Measurements from ENCODE around the gene PLEKHH3. TPM values are rescaled to one million over a fixed set of nuclear protein-coding genes. Genes with fewer than 3 reads are reported as not detected.
"Not testable (repeated sequence)": the region's sequence is repeated elsewhere in the genome, so short reads cannot be mapped to it uniquely, and the experiment has no call there.

The PLEKHH3 gene
- polyA plus RNA-seq, 1 of the 3 experiments (the other 2 are of a cell fraction): 12.8 TPM

DNA sequence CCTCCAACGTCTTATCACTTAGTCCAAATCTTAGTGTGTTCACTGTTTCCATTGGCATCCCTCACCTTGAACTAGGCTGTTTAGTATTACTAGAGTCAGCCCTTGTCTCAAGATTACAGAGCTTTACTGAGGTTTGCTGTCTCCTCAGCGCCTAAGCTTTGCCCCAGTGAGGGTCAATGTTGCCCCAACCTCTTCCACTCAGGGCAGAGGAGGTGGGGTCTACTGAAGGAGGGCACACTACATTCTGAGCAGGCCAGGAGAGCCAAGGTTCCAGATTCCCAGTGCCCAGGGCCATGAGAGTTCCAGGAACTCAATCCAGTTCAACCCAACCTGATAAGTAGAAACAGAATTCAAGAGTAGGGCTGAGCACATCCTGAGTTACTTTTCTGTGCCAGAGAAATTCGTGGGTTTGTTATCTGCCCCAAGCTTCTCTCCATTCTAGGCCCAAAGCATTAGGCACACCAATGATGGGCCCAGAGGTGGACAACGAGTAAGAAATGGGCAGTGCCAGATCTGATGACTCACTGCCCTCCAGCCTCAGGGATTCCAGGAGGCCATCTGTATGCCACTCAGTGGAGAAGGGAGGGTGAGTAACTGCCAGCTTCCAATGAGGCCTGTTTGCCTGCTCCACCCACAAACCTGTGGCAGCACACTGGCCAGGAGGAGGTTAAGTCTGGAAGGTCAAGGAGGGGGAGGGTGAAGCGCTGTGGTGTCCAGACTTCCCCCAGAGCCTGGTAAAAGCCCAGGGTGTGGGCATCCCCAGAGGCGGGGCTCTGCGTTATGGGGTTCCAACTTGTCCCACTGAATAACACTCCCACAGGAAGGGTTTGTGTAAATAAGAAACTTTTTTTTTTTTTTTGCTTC, 9.5 kb downstream of the PLEKHH3 start (continued):
- no peak for TF ChIP-seq NRF1 (IDR thresholded peaks at IDR 0.05; ENCODE audit: low read depth, low read length)
- peak; percentile 44; the same call in 1 of the 2 replicates for TF ChIP-seq GATA2 (CRISPR knock-in tag; IDR thresholded peaks at IDR 0.05)
- TF ChIP-seq NFIC (IDR thresholded peaks at IDR 0.05; ENCODE audit: borderline replicate concordance): 0 out of 2 replicates have a peak, but pooled peaks have one; percentile 41
- TF ChIP-seq ELF1 (IDR thresholded peaks at IDR 0.05): no peak
- peak; percentile 50; the same call in 1 of the 2 replicates for TF ChIP-seq POLR2AphosphoS5 (IDR thresholded peaks at IDR 0.05; ENCODE audit: low read depth, low read length)
- TF ChIP-seq RXRA (IDR thresholded peaks at IDR 0.05; ENCODE audit: borderline replicate concordance, low read depth): no peak
- TF ChIP-seq FOXM1 (IDR thresholded peaks at IDR 0.05; ENCODE audit: low read depth): no peak
- TF ChIP-seq, protein P1, sequence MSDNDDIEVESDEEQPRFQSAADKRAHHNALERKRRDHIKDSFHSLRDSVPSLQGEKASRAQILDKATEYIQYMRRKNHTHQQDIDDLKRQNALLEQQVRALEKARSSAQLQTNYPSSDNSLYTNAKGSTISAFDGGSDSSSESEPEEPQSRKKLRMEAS (IDR thresholded peaks at IDR 0.05; ENCODE audit: low read depth): peak; percentile 14; the same call in 1 of the 2 replicates
- TF ChIP-seq MEF2A (IDR thresholded peaks at IDR 0.05; ENCODE audit: borderline replicate concordance, low read depth): no peak
- TF ChIP-seq CHD2 (IDR thresholded peaks at IDR 0.05; ENCODE audit: low read length, partially characterized antibody): peak; percentile 15
- peak; percentile 39; the same call in 1 of the 2 replicates for TF ChIP-seq FOXJ3 (CRISPR knock-in tag; IDR thresholded peaks at IDR 0.05)

DNA sequence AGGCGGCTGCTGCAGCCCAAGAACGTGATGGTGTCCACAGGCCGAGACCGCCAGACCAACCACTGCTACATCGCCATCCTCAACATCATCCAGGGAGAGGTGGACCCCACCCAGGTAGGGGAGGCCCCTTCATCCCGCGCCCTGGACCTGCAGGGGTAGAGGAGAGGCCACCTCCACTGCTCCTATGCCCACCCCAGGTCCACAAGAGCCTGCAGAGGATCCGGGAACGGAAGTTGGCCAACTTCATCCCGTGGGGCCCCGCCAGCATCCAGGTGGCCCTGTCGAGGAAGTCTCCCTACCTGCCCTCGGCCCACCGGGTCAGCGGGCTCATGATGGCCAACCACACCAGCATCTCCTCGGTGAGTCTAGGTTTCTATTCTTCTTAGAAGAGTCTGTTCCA, 10.7 kb downstream of the PLEKHH3 start:
- H3K27ac ChIP-seq (ENCODE audit: low read depth in 2 of 2, low read length in 1 of 2): peak overlapping the region in 1 of 2 experiments; percentile 93; a peak in 1 of 4 replicates
- not testable (repeated sequence) for H2AFZ ChIP-seq (ENCODE audit: low read depth); H4K20me1 ChIP-seq (ENCODE audit: insufficient read depth); H3K4me2 ChIP-seq; H3K9me2 ChIP-seq; H3K4me3 ChIP-seq (ENCODE audit: low read depth in 2 of 2, low read length in 1 of 2); H3K9me3 ChIP-seq; DNase-seq; H3K9ac ChIP-seq; H3K27me3 ChIP-seq (ENCODE audit: insufficient read depth)
- ChIA-PET POLR2A (interaction anchor here (2.6 to 3.4 kb wide), 3 partner anchors 11 to 48 kb away, joined by 12 to 33 read pairs (median 22); partner anchors contain the start of gene PLEKHH3), CTCF (interaction anchor here (2.1 to 11.0 kb wide), 4 partner anchors 11 to 58 kb away, joined by 6 to 121 read pairs (median 8); partner anchors contain the start of genes PLEKHH3, RETREG3 and TUBG1)
- peaks cover 44 to 46% of the 10 kb centered on the region in 2 experiments for H3K36me3 ChIP-seq (replicated peaks in 1 of 2; ENCODE audit: control insufficient read depth in 1 of 2, insufficient read depth in 2 of 2, low read length in 1 of 2)
- 88% methylated on average over 10 of the region's 16 CpGs for WGBS (ENCODE audit: low lambda C conversion rate)
- peaks cover 22% of the 10 kb centered on the region for H3F3A ChIP-seq (replicated peaks; ENCODE audit: insufficient read depth)
- peaks cover 16 to 30% of the 10 kb centered on the region in 2 experiments for H3K4me1 ChIP-seq (ENCODE audit: control insufficient read depth in 1 of 2, insufficient read depth in 2 of 2, low read depth in 1 of 2, low read length in 1 of 2)
- H3K79me2 ChIP-seq (ENCODE audit: insufficient read depth): peaks cover 21% of the 10 kb centered on the region

DNA sequence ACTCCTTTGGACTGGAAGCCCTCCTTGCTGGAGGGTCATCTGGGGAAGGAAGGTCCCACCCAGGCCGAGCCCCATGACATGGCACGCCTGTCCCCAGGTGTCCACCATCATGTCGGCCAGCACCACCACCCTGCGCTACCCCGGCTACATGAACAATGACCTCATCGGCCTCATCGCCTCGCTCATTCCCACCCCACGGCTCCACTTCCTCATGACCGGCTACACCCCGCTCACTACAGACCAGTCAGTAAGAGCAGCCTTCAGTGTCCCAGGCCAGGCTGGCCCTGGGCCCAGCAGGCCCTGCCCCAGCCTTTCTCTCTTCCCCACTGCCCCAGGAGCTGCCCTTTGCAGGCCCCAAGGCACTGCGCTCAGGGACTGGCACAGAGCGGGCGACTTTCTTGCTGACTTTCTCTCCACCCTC, 11.2 kb downstream of the PLEKHH3 start:
- peaks cover 20 to 30% of the 10 kb centered on the region in 2 experiments for H3K4me1 ChIP-seq (ENCODE audit: control insufficient read depth in 1 of 2, insufficient read depth in 2 of 2, low read depth in 1 of 2, low read length in 1 of 2)
- no peak overlapping the region for H3K4me2 ChIP-seq
- no peaks in the 10 kb centered on the region for H3K9me2 ChIP-seq
- no peak overlapping the region for H3K9ac ChIP-seq
- H3K4me3 ChIP-seq (ENCODE audit: low read depth in 2 of 2, low read length in 1 of 2): no peak overlapping the region
- WGBS (ENCODE audit: low lambda C conversion rate): 92% methylated on average over 12 of the region's 14 CpGs
- H3K27me3 ChIP-seq (ENCODE audit: insufficient read depth): no peaks in the 10 kb centered on the region
- H3F3A ChIP-seq (replicated peaks; ENCODE audit: insufficient read depth): peaks cover 27% of the 10 kb centered on the region
- ChIA-PET POLR2A (no interaction called here), CTCF (interaction anchor here (11.0 kb wide), 1 partner anchor 12 kb away, joined by 121 read pairs; the partner anchor contains the start of gene PLEKHH3)
- peaks cover 39 to 46% of the 10 kb centered on the region in 2 experiments for H3K36me3 ChIP-seq (replicated peaks in 1 of 2; ENCODE audit: control insufficient read depth in 1 of 2, insufficient read depth in 2 of 2, low read length in 1 of 2)
- H3K9me3 ChIP-seq: no peaks in the 10 kb centered on the region
- H3K27ac ChIP-seq (ENCODE audit: low read depth in 2 of 2, low read length in 1 of 2): no peak overlapping the region; a peak in 1 of 4 replicates
- peaks cover 21% of the 10 kb centered on the region for H3K79me2 ChIP-seq (ENCODE audit: insufficient read depth)
- H2AFZ ChIP-seq (ENCODE audit: low read depth): no peak overlapping the region
- H4K20me1 ChIP-seq (ENCODE audit: insufficient read depth): peaks cover 7% of the 10 kb centered on the region; the same call in 1 of the 2 replicates
- no peak for DNase-seq
- TF ChIP-seq YY1 (IDR thresholded peaks at IDR 0.05; ENCODE audit: low read depth) (no peak), GATA2 (CRISPR knock-in tag; IDR thresholded peaks at IDR 0.05) (no peak), TCF12 (IDR thresholded peaks at IDR 0.05) (no peak), FOXM1 (IDR thresholded peaks at IDR 0.05; ENCODE audit: low read depth) (no peak), SIN3A (IDR thresholded peaks at IDR 0.05; ENCODE audit: borderline replicate concordance, low read depth, low read length) (no peak), EP300 (IDR thresholded peaks at IDR 0.05; ENCODE audit: borderline replicate concordance in 1 of 2, low read depth in 1 of 2, low read length in 1 of 2) (no peak), MXI1 (IDR thresholded peaks at IDR 0.05; ENCODE audit: low read depth, low read length) (no peak), FOSL2 (IDR thresholded peaks at IDR 0.05; ENCODE audit: borderline replicate concordance, low read depth) (no peak)
- TF ChIP-seq, protein P2, sequence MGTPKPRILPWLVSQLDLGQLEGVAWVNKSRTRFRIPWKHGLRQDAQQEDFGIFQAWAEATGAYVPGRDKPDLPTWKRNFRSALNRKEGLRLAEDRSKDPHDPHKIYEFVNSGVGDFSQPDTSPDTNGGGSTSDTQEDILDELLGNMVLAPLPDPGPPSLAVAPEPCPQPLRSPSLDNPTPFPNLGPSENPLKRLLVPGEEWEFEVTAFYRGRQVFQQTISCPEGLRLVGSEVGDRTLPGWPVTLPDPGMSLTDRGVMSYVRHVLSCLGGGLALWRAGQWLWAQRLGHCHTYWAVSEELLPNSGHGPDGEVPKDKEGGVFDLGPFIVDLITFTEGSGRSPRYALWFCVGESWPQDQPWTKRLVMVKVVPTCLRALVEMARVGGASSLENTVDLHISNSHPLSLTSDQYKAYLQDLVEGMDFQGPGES (IDR thresholded peaks at IDR 0.05; ENCODE audit: low read depth, low read length): no peak
- TF ChIP-seq, protein P3, sequence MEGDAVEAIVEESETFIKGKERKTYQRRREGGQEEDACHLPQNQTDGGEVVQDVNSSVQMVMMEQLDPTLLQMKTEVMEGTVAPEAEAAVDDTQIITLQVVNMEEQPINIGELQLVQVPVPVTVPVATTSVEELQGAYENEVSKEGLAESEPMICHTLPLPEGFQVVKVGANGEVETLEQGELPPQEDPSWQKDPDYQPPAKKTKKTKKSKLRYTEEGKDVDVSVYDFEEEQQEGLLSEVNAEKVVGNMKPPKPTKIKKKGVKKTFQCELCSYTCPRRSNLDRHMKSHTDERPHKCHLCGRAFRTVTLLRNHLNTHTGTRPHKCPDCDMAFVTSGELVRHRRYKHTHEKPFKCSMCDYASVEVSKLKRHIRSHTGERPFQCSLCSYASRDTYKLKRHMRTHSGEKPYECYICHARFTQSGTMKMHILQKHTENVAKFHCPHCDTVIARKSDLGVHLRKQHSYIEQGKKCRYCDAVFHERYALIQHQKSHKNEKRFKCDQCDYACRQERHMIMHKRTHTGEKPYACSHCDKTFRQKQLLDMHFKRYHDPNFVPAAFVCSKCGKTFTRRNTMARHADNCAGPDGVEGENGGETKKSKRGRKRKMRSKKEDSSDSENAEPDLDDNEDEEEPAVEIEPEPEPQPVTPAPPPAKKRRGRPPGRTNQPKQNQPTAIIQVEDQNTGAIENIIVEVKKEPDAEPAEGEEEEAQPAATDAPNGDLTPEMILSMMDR (IDR thresholded peaks at IDR 0.05): no peak
